MCF 10A (cell line): ENCODE measurements around the gene GLB1L3. TPM values are rescaled to one million over a fixed set of nuclear protein-coding genes. Genes with fewer than 3 reads are reported as not detected.
A peak's percentile ranks its signal among the peaks of the same experiment; 100 is the strongest.

Source experiments
- Bru-seq: library from RNA; stranded (reverse); fragments of 400-500 nt; gene quantifications from one replicate; lab custom pipeline; 2021; lab: Mats Ljungman, UMichigan
- BruChase-seq, 2 experiments: library from RNA; stranded (reverse); fragments of 400-500 nt; gene quantifications; one replicate each; lab custom pipeline; 2021; lab: Mats Ljungman, UMichigan
- BruUV-seq: library from RNA; stranded (reverse); fragments of 400-500 nt; replicated peaks from 2 replicates; lab custom pipeline; 2021; lab: Mats Ljungman, UMichigan
- CTCF ChIA-PET: fragments of 300-600 bp; sonication (Branson Sonifier 250); formaldehyde crosslinking; extraction: SDS; loops from one replicate; lab custom pipeline; 2021; ENCODE audit warnings: antibody characterized with exemption, inconsistent platforms; lab: Yijun Ruan, JAX
- POLR2A ChIA-PET: fragments of 300-600, 350-650 bp; sonication (Branson Sonifier 250); formaldehyde crosslinking; extraction: SDS; loops from one replicate; lab custom pipeline; 2020; ENCODE audit warnings: antibody characterized with exemption, inconsistent platforms; lab: Yijun Ruan, JAX
- DNase-seq: peaks from one replicate; pipeline ENCODE4 v3.0.0-alpha.2; 2018; ENCODE audit not compliant: unreplicated experiment
- H3K27ac Mint-ChIP-seq: one replicate; pipeline ENCODE4 v1.8.0; 2022; ENCODE audit warnings: mild to moderate bottlenecking, low read depth, mixed read lengths; ENCODE audit not compliant: unreplicated experiment
- H3K27me3 Mint-ChIP-seq: one replicate; pipeline ENCODE4 v1.8.0; 2022; ENCODE audit warnings: mixed read lengths; ENCODE audit not compliant: insufficient read depth, unreplicated experiment
- H3K36me3 Mint-ChIP-seq: one replicate; pipeline ENCODE4 v1.8.0; 2022; ENCODE audit warnings: mild to moderate bottlenecking, moderate library complexity, mixed read lengths; ENCODE audit not compliant: insufficient read depth, unreplicated experiment
- H3K4me1 Mint-ChIP-seq: one replicate; pipeline ENCODE4 v1.8.0; 2022; ENCODE audit warnings: mixed read lengths; ENCODE audit not compliant: insufficient read depth, unreplicated experiment
- H3K4me3 Mint-ChIP-seq: one replicate; pipeline ENCODE4 v1.8.0; 2022; ENCODE audit warnings: mild to moderate bottlenecking, moderate library complexity, mixed read lengths; ENCODE audit not compliant: unreplicated experiment
- H3K9me3 Mint-ChIP-seq: one replicate; pipeline ENCODE4 v1.8.0; 2022; ENCODE audit warnings: mixed read lengths; ENCODE audit not compliant: unreplicated experiment
- intact Hi-C: fragments of 100-400 bp; cut with micrococcal nuclease; formaldehyde crosslinking; loops from 2 replicates; pipeline ENCODE4 v1.14.1; 2022
- long read RNA-seq: library from polyadenylated mRNA; stranded (forward); transcript quantifications from one replicate; pipeline ENCODE4 v2.0.0, GENCODE V29; 2022
- total RNA-seq: library from RNA; stranded (reverse); gene quantifications from 2 replicates; pipeline ENCODE4 v1.2.3, GENCODE V29; 2022
- TF ChIP-seq, protein P1 (sequence below): fragments of 200-600 bp; IDR thresholded peaks from one replicate; pipeline ENCODE4 v1.8.0; 2022; ENCODE audit warnings: antibody characterized with exemption, mild to moderate bottlenecking; ENCODE audit not compliant: unreplicated experiment

The GLB1L3 gene, protein sequence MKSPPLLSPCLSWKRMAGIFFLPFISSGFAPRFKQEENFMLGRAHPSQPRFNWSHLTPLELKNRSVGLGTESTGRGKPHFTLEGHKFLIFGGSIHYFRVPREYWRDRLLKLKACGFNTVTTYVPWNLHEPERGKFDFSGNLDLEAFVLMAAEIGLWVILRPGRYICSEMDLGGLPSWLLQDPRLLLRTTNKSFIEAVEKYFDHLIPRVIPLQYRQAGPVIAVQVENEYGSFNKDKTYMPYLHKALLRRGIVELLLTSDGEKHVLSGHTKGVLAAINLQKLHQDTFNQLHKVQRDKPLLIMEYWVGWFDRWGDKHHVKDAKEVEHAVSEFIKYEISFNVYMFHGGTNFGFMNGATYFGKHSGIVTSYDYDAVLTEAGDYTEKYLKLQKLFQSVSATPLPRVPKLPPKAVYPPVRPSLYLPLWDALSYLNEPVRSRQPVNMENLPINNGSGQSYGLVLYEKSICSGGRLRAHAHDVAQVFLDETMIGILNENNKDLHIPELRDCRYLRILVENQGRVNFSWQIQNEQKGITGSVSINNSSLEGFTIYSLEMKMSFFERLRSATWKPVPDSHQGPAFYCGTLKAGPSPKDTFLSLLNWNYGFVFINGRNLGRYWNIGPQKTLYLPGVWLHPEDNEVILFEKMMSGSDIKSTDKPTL
- total RNA-seq (not detected in 2 replicates), Bru-seq, nascent RNA (percentile 1 among the genes with signal in this experiment), BruChase-seq, experiment 1, labeled RNA remaining after a 6-hour chase (percentile 1 among the genes with signal in this experiment), BruChase-seq, experiment 2, labeled RNA remaining after a 2-hour chase (percentile 3 among the genes with signal in this experiment)
- long read RNA-seq: 0 reads

DNA sequence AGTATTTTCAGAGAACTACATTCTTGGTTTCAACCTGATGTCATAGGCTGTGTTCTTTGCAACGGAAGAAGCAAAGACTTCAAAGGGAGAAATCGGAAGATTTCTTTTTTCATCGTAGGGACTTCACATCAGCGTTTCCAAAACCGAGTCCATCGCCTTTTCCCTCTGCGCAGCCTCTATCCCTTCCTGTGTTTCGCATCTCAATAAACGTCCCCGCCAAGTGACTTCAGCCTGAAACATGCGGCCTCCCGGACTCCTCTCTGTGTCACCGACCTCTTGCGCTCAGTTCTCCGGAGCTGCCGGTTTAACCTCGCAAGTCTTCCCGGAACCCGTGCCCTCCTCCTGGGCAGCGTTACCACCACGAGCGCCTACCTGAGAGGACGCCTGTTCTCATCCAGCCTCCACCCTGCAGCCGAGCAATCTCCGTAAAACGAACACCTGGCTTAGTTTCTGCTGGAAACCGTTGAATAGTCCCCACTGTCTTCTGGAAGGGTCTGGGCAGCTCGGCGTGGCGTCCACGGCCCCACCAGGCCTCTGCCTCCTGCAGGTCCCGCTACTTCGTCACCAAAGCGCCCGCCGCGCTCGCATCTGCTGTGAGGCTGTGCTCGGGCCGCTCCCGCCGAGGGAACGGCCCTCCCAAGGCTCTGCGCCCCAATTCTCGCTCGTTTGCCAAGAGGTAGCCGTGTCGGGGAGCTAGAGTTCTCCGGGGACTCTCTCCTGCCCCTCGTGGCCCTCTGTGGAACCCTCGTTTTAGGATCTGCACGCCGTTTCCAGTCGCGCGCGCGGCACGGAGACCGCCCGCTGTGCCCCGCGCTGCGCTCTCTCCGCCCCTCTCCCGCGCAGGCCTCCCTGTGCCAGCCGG is at the start of gene GLB1L3:
Gene GLB1L3, plus strand, starts transcription at position 846 of the 862 bp plus-strand sequence. CDS start 362 bp downstream, outside the sequence.
- POLR2A ChIA-PET: no interaction called here
- H3K27me3 Mint-ChIP-seq: peaks cover 23% of the 10 kb centered on the region
- DNase-seq: no peak
- CTCF ChIA-PET: interaction anchor here (0.5 kb wide), 1 partner anchor 1236 kb away, joined by 4 read pairs; no protein-coding TSS in a partner anchor
- H3K36me3 Mint-ChIP-seq: no peaks in the 10 kb centered on the region
- TF ChIP-seq, protein P1, sequence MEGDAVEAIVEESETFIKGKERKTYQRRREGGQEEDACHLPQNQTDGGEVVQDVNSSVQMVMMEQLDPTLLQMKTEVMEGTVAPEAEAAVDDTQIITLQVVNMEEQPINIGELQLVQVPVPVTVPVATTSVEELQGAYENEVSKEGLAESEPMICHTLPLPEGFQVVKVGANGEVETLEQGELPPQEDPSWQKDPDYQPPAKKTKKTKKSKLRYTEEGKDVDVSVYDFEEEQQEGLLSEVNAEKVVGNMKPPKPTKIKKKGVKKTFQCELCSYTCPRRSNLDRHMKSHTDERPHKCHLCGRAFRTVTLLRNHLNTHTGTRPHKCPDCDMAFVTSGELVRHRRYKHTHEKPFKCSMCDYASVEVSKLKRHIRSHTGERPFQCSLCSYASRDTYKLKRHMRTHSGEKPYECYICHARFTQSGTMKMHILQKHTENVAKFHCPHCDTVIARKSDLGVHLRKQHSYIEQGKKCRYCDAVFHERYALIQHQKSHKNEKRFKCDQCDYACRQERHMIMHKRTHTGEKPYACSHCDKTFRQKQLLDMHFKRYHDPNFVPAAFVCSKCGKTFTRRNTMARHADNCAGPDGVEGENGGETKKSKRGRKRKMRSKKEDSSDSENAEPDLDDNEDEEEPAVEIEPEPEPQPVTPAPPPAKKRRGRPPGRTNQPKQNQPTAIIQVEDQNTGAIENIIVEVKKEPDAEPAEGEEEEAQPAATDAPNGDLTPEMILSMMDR: no peak
- intact Hi-C loops: no loop called here
- H3K4me3 Mint-ChIP-seq: no peak within 1 kb of the TSS
- no TSS peak for BruUV-seq
- H3K27ac Mint-ChIP-seq: no peak within 1 kb of the TSS
- H3K4me1 Mint-ChIP-seq: no peaks in the 10 kb centered on the region
- no peaks in the 10 kb centered on the region for H3K9me3 Mint-ChIP-seq

DNA sequence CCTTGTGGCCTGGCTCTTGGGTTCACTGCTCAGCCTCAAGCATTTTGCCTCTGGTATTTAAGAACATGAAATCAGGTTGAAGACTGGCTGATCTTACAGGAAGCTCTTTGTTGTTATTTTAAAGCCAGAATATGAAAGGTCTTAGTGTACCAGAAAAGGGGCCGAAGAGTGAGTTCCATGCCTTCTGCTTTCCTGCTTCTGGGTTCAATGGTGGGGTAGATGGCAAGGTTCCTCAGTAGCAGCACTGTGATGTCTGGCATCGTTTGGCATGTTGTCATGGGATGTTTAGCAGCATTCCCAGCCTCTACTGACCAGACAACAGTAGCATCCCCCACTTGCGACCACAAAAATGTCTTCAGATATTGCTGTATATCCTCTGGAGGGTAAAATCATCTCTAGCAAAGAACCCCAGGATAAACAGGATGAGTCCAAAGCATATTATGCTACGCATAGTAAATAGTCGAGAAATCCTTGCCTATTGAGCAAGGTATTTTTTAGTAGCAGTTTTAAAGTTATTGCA is 49.3 kb upstream of the GLB1L3 start:
- DNase-seq: no peak
- Mint-ChIP-seq H3K27ac (no peak overlapping the region), H3K9me3 (no peaks in the 10 kb centered on the region), H3K36me3 (peaks cover 19% of the 10 kb centered on the region), H3K4me1 (peaks cover 44% of the 10 kb centered on the region), H3K4me3 (peak overlapping the region; percentile 93), H3K27me3 (no peaks in the 10 kb centered on the region)
- no TSS peak for BruUV-seq
- CTCF ChIA-PET: interaction anchor here (0.6 to 1.6 kb wide), 3 partner anchors 17 to 315 kb away, joined by 3 to 11 read pairs (median 3); no protein-coding TSS in a partner anchor
- POLR2A ChIA-PET: interaction anchor here (0.9 to 4.9 kb wide), 4 partner anchors 17 to 40 kb away, joined by 3 to 52 read pairs (median 20); partner anchors contain the start of genes ACAD8 and THYN1
- TF ChIP-seq, protein P1: no peak
- intact Hi-C loops: no loop called here

DNA sequence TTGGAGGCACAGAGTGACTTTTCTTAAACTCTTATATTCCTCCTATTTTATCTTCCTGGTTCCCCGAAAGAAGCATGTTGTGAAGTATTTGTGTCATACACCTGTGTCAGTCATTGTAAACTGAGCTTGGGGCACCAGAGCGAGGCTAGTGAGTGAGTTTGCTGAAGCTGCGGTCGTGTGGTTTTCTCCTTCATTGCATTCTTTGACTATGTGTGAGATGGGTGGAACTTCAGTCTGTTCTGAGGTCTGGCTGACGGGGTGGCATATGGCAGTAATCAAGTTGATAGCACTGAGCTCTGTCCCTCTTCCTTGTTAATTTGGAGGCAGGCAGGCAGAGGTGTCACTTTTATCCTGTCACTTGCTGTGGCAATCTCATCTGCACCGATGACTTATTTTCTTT is 47.6 kb upstream of the GLB1L3 start:
- BruUV-seq: no TSS peak
- no peak overlapping the region for H3K4me3 Mint-ChIP-seq
- H3K27ac Mint-ChIP-seq: no peak overlapping the region
- POLR2A ChIA-PET: interaction anchor here (0.7 kb wide), 2 partner anchors 22 to 89 kb away, joined by 3 to 4 read pairs; no protein-coding TSS in a partner anchor
- H3K4me1 Mint-ChIP-seq: peaks cover 29% of the 10 kb centered on the region
- no peak for DNase-seq
- CTCF ChIA-PET: no interaction called here
- no peaks in the 10 kb centered on the region for H3K27me3 Mint-ChIP-seq
- intact Hi-C loops: no loop called here
- peaks cover 19% of the 10 kb centered on the region for H3K36me3 Mint-ChIP-seq
- TF ChIP-seq, protein P1: no peak
- H3K9me3 Mint-ChIP-seq: no peaks in the 10 kb centered on the region
